Measurements from ENCODE around the gene CLASP1.
"Not testable (repeated sequence)": the region's sequence is repeated elsewhere in the genome, so short reads cannot be mapped to it uniquely, and the experiment has no call there.

Gene CLASP1

DNA sequence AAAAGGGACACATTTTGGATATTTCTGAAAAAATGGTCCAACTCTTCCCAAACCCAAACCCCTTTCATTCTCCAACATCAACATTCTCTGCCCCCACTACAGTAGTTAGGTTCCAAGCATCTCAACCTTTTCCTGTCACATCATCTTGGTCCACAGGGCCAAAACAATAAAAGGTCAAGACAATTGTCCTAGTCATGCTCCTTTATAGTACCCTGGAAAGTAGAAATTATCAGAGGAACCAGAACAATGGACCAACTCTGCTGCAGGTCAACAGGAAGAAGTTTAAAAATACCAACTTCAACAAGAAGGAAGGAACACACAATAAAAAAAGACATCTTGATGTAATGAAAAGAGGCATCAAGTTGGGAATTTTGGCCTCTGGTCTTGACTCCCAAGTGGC is 36.1 kb downstream of the CLASP1 start:
- DNase-seq = no peak
- no peak overlapping the region for H2BK5ac ChIP-seq (ENCODE audit: low read length)
- no peak overlapping the region for H3K4me2 ChIP-seq (ENCODE audit: low read length)
- no peak overlapping the region for H3K4me3 ChIP-seq (ENCODE audit: low read length)
- H4K5ac ChIP-seq (ENCODE audit: low read length) = no peak overlapping the region
- no peak overlapping the region for H3K56ac ChIP-seq (ENCODE audit: low read length)
- H3K23ac ChIP-seq (ENCODE audit: low read length) = no peak overlapping the region
- H2BK15ac ChIP-seq (replicated peaks; ENCODE audit: low read depth) = no peak overlapping the region
- H3K79me1 ChIP-seq (ENCODE audit: low read length) = peaks cover 13% of the 10 kb centered on the region
- H3K9ac ChIP-seq (ENCODE audit: low read length) = no peak overlapping the region
- no peaks in the 10 kb centered on the region for H3K4me1 ChIP-seq (ENCODE audit: control insufficient read depth, low read depth, low read length)
- H3K4ac ChIP-seq (ENCODE audit: low read depth, low read length) = no peak overlapping the region
- no peak overlapping the region for H2AK5ac ChIP-seq (ENCODE audit: low read length)
- no peak overlapping the region for H3K18ac ChIP-seq (ENCODE audit: low read length)
- H2BK120ac ChIP-seq (ENCODE audit: low read depth, low read length) = no peak overlapping the region
- H4K8ac ChIP-seq (ENCODE audit: low read depth, low read length) = no peak overlapping the region
- H3K27ac ChIP-seq (ENCODE audit: low read depth, low read length) = no peak overlapping the region
- no peaks in the 10 kb centered on the region for H3K27me3 ChIP-seq (ENCODE audit: insufficient read depth, low read length, poor library complexity)
- peaks cover 8% of the 10 kb centered on the region for H3K79me2 ChIP-seq (ENCODE audit: control insufficient read depth, insufficient read depth, low read length)
- no peaks in the 10 kb centered on the region for H3K36me3 ChIP-seq (ENCODE audit: control insufficient read depth, insufficient read depth, low read length)

DNA sequence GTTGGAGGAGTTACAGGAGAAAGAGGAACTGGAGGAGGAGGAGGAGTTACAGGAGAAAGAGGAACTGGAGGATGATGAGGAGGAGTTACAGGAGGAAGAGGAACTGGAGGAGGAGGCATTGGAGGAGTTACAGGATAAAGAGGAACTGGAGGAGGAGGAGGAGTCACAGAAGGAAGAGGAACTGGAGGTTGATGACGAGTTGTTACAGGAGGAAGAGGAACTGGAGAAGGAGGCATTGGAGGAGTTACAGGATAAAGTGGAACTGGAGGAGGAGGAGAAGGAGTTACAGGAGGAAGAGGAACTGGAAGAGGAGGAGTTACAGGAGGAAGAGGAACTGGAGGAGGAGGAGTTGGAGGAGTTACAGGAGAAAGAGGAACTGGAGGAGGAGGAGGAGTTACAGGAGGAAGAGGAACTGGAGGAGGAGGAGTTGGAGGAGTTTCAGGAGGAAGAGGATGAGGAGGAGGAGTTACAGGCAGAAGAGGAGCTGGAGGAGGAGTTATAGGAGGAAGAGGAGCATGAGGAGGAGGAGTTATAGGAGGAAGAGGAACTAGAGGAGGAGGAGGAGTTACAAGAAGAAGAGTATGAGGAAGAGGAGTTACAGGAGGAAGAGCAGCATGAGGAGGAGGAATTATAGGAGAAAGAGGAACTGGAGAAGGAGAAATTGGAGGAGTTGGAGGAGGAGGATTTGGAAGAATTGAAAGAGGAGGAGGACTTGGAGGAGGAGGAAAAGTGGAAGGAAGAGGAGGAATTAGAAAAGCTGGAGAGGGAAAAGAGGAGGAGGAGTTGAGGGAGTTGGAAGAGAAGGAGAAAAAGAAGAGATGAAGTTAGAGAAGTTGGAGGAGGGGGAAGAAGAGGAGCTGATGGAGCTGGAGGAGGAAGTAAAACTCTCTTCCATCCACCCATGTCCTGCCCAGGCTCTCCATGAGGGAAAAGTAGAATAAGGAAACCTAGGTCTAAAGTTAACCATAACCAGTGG is 37.2 kb downstream of the CLASP1 start:
- H4K8ac ChIP-seq (ENCODE audit: low read depth, low read length) = no peak overlapping the region
- H3K18ac ChIP-seq (ENCODE audit: low read length) = no peak overlapping the region
- H3K9ac ChIP-seq (ENCODE audit: low read length) = no peak overlapping the region
- no peaks in the 10 kb centered on the region for H3K36me3 ChIP-seq (ENCODE audit: control insufficient read depth, insufficient read depth, low read length)
- no CpG with 5 or more reads among the region's 1 CpG for WGBS (ENCODE audit: extremely low coverage, insufficient coverage, low lambda C conversion rate)
- H3K79me1 ChIP-seq (ENCODE audit: low read length) = peaks cover 8% of the 10 kb centered on the region
- no peak overlapping the region for H2BK15ac ChIP-seq (replicated peaks; ENCODE audit: low read depth)
- H3K27me3 ChIP-seq (ENCODE audit: insufficient read depth, low read length, poor library complexity) = no peaks in the 10 kb centered on the region
- H3K4me2 ChIP-seq (ENCODE audit: low read length) = no peak overlapping the region
- H2BK5ac ChIP-seq (ENCODE audit: low read length) = no peak overlapping the region
- no peak overlapping the region for H3K23ac ChIP-seq (ENCODE audit: low read length)
- H3K56ac ChIP-seq (ENCODE audit: low read length) = no peak overlapping the region
- no peak overlapping the region for H2AK5ac ChIP-seq (ENCODE audit: low read length)
- H3K27ac ChIP-seq (ENCODE audit: low read depth, low read length) = no peak overlapping the region
- no peak overlapping the region for H3K4ac ChIP-seq (ENCODE audit: low read depth, low read length)
- DNase-seq = no peak
- no peak overlapping the region for H4K5ac ChIP-seq (ENCODE audit: low read length)
- H3K79me2 ChIP-seq (ENCODE audit: control insufficient read depth, insufficient read depth, low read length) = peaks cover 7% of the 10 kb centered on the region
- no peak overlapping the region for H3K4me3 ChIP-seq (ENCODE audit: low read length)
- no peaks in the 10 kb centered on the region for H3K4me1 ChIP-seq (ENCODE audit: control insufficient read depth, low read depth, low read length)
- H2BK120ac ChIP-seq (ENCODE audit: low read depth, low read length) = no peak overlapping the region

DNA sequence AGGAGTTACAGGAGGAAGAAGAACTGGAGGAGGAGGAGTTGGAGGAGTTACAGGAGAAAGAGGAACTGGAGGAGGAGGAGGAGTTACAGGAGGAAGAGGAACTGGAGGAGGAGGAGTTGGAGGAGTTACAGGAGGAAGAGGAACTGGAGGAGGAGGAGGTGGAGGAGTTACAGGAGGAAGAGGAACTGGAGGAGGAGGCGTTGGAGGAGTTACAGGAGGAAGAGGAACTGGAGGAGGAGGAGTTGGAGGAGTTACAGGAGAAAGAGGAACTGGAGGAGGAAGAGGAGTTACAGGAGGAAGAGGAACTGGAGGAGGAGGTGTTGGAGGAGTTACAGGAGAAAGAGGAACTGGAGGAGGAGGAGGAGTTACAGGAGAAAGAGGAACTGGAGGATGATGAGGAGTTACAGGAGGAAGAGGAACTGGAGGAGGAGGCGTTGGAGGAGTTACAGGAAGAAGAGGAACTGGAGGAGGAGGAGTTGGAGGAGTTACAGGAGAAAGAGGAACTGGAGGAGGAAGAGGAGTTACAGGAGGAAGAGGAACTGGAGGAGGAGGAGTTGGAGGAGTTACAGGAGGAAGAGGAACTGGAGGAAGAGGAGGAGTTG is 38.1 kb downstream of the CLASP1 start:
- H3K4me2 ChIP-seq (ENCODE audit: low read length); H3K27me3 ChIP-seq (ENCODE audit: insufficient read depth, low read length, poor library complexity); H4K5ac ChIP-seq (ENCODE audit: low read length); H3K18ac ChIP-seq (ENCODE audit: low read length); H2BK5ac ChIP-seq (ENCODE audit: low read length); DNase-seq; H3K4me3 ChIP-seq (ENCODE audit: low read length); H3K4ac ChIP-seq (ENCODE audit: low read depth, low read length); H3K9ac ChIP-seq (ENCODE audit: low read length); H3K36me3 ChIP-seq (ENCODE audit: control insufficient read depth, insufficient read depth, low read length); H2BK120ac ChIP-seq (ENCODE audit: low read depth, low read length); H3K79me2 ChIP-seq (ENCODE audit: control insufficient read depth, insufficient read depth, low read length); H3K4me1 ChIP-seq (ENCODE audit: control insufficient read depth, low read depth, low read length); H2AK5ac ChIP-seq (ENCODE audit: low read length); H2BK15ac ChIP-seq (replicated peaks; ENCODE audit: low read depth); H4K8ac ChIP-seq (ENCODE audit: low read depth, low read length); H3K56ac ChIP-seq (ENCODE audit: low read length); H3K27ac ChIP-seq (ENCODE audit: low read depth, low read length); H3K23ac ChIP-seq (ENCODE audit: low read length): not testable (repeated sequence)
- peaks cover 10% of the 10 kb centered on the region for H3K79me1 ChIP-seq (ENCODE audit: low read length)
- no CpG with 5 or more reads among the region's 2 CpGs for WGBS (ENCODE audit: extremely low coverage, insufficient coverage, low lambda C conversion rate)

DNA sequence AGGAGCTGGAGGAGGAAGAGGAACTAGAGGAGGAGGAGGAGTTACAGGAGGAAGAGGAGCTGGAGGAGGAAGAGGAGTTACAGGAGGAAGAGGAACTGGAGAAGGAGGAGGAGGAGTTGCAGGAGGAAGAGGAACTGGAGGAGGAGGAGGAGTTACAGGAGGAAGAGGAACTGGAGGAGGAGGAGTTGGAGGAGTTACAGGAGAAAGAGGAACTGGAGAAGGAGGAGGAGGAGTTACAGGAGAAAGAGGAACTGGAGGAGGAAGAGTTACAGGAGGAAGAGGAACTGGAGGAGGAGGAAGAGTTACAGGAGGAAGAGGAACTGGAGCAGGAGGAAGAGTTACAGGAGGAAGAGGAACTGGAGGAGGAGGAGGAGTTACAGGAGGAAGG is 38.8 kb downstream of the CLASP1 start:
- not testable (repeated sequence) for H2BK15ac ChIP-seq (replicated peaks; ENCODE audit: low read depth); H3K23ac ChIP-seq (ENCODE audit: low read length); H3K4me3 ChIP-seq (ENCODE audit: low read length); H2AK5ac ChIP-seq (ENCODE audit: low read length); DNase-seq; H3K18ac ChIP-seq (ENCODE audit: low read length); H3K27ac ChIP-seq (ENCODE audit: low read depth, low read length); H3K9ac ChIP-seq (ENCODE audit: low read length); H4K5ac ChIP-seq (ENCODE audit: low read length); H3K56ac ChIP-seq (ENCODE audit: low read length); H4K8ac ChIP-seq (ENCODE audit: low read depth, low read length); H2BK5ac ChIP-seq (ENCODE audit: low read length); H3K27me3 ChIP-seq (ENCODE audit: insufficient read depth, low read length, poor library complexity); H3K4ac ChIP-seq (ENCODE audit: low read depth, low read length); H3K36me3 ChIP-seq (ENCODE audit: control insufficient read depth, insufficient read depth, low read length); H3K4me2 ChIP-seq (ENCODE audit: low read length); H2BK120ac ChIP-seq (ENCODE audit: low read depth, low read length); H3K4me1 ChIP-seq (ENCODE audit: control insufficient read depth, low read depth, low read length)
- Histone ChIP-seq H3K79me2 (ENCODE audit: control insufficient read depth, insufficient read depth, low read length) (peaks cover 11% of the 10 kb centered on the region), H3K79me1 (ENCODE audit: low read length) (peaks cover 15% of the 10 kb centered on the region)

DNA sequence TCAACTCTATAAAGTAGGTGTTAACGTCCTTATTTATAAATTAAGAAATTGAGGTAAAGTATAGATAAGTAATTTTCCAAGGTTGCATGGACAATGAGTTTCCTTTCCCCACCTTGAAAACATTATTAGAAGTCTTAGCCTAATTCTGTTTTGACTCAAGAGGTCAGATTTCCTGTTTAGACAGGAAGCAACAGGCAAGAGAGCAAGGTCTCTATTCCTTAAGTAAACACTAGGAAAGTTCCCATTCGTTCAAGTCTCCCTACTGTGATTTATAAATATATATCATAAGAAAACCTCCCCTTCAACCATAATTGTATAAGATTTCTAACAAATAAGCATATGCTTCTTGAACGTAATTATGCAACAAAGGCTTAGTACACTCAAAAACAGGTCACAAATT is 40.3 kb downstream of the CLASP1 start:
- Histone ChIP-seq H4K8ac (ENCODE audit: low read depth, low read length) (no peak overlapping the region), H3K56ac (ENCODE audit: low read length) (no peak overlapping the region), H3K4me1 (ENCODE audit: control insufficient read depth, low read depth, low read length) (no peaks in the 10 kb centered on the region), H2BK15ac (replicated peaks; ENCODE audit: low read depth) (no peak overlapping the region), H3K36me3 (ENCODE audit: control insufficient read depth, insufficient read depth, low read length) (no peaks in the 10 kb centered on the region), H2BK120ac (ENCODE audit: low read depth, low read length) (no peak overlapping the region), H3K4me3 (ENCODE audit: low read length) (no peak overlapping the region), H3K9ac (ENCODE audit: low read length) (no peak overlapping the region), H3K27ac (ENCODE audit: low read depth, low read length) (no peak overlapping the region), H3K4me2 (ENCODE audit: low read length) (no peak overlapping the region), H3K23ac (ENCODE audit: low read length) (no peak overlapping the region), H3K27me3 (ENCODE audit: insufficient read depth, low read length, poor library complexity) (no peaks in the 10 kb centered on the region), H3K4ac (ENCODE audit: low read depth, low read length) (no peak overlapping the region), H3K79me1 (ENCODE audit: low read length) (peaks cover 15% of the 10 kb centered on the region), H2AK5ac (ENCODE audit: low read length) (no peak overlapping the region), H4K5ac (ENCODE audit: low read length) (no peak overlapping the region), H3K79me2 (ENCODE audit: control insufficient read depth, insufficient read depth, low read length) (peaks cover 11% of the 10 kb centered on the region), H2BK5ac (ENCODE audit: low read length) (no peak overlapping the region), H3K18ac (ENCODE audit: low read length) (no peak overlapping the region)
- WGBS (ENCODE audit: extremely low coverage, insufficient coverage, low lambda C conversion rate) = no CpG with 5 or more reads among the region's 3 CpGs
- no peak for DNase-seq

Data from mesendoderm (in vitro differentiated cells).